Smooth muscle cell (in vitro differentiated cells): ENCODE measurements around the gene GNAI3. TPM values are rescaled to one million over a fixed set of nuclear protein-coding genes. Genes with fewer than 3 reads are reported as not detected.

ENCODE experiments used
- DNase-seq: peaks from one replicate; lab custom pipeline; 2025; ENCODE audit not compliant: unreplicated experiment; lab: John Stamatoyannopoulos, UW
- H2AFZ ChIP-seq: fragments of 200-600 bp; sonication (generic); 2 replicates; pipeline ENCODE4 v1.6.0; 2016; ENCODE audit warnings: antibody characterized with exemption, low read depth, mild to moderate bottlenecking
- H3F3A ChIP-seq: fragments of 200-600 bp; sonication (generic); 2 replicates; pipeline ENCODE4 v1.6.0; 2017; ENCODE audit warnings: antibody characterized with exemption, low read depth
- H3K27ac ChIP-seq: fragments of 200-600 bp; sonication (generic); 2 replicates; pipeline ENCODE4 v1.5.1; 2016; ENCODE audit warnings: low read depth, mild to moderate bottlenecking
- H3K27me3 ChIP-seq: fragments of 200-600 bp; sonication (generic); 2 replicates; pipeline ENCODE4 v1.6.1; 2016; ENCODE audit warnings: low read depth, mild to moderate bottlenecking
- H3K36me3 ChIP-seq: fragments of 200-600 bp; sonication (generic); 2 replicates; pipeline ENCODE4 v1.5.1; 2016; ENCODE audit warnings: low read depth
- H3K4me1 ChIP-seq: fragments of 200-600 bp; sonication (generic); 2 replicates; pipeline ENCODE4 v1.5.1; 2016; ENCODE audit warnings: low read depth
- H3K4me2 ChIP-seq: fragments of 200-600 bp; sonication (generic); 2 replicates; pipeline ENCODE4 v1.6.0; 2016; ENCODE audit warnings: mild to moderate bottlenecking
- H3K4me3 ChIP-seq: fragments of 200-600 bp; sonication (generic); 2 replicates; pipeline ENCODE4 v1.5.1; 2016; ENCODE audit warnings: mild to moderate bottlenecking
- H3K79me2 ChIP-seq: fragments of 200-600 bp; sonication (generic); 2 replicates; pipeline ENCODE4 v1.6.0; 2016; ENCODE audit warnings: low read depth, mild to moderate bottlenecking
- H3K9ac ChIP-seq: fragments of 200-600 bp; sonication (generic); 2 replicates; pipeline ENCODE4 v1.6.0; 2016; ENCODE audit warnings: low read depth
- H3K9me3 ChIP-seq: fragments of 200-600 bp; sonication (generic); replicated peaks from 2 replicates; pipeline ENCODE4 v1.5.1; 2016; ENCODE audit warnings: low read depth
- H4K20me1 ChIP-seq: fragments of 200-600 bp; sonication (generic); 2 replicates; pipeline ENCODE4 v1.6.0; 2016; ENCODE audit warnings: low read depth
- WGBS: methylation state at CpG from one replicate; pipeline ENCODE4 v1.1.7; 2016; ENCODE audit warnings: low lambda C conversion rate; 5-methylcytosine and 5-hydroxymethylcytosine counted together
- polyA plus RNA-seq: library from polyadenylated mRNA; unstranded; fragments of >200 nt; fragmentation: Nextera tagmentation; extraction: Ambion mirVana; gene quantifications from 2 replicates; pipeline ENCODE4 v1.2.1, GENCODE V29; 2016
- total RNA-seq: library from RNA; depleted of rRNA; stranded (reverse); fragments of >200 nt; gene quantifications from 2 replicates; pipeline ENCODE4 v1.2.3, GENCODE V29; 2014
- TF ChIP-seq, protein P1 (sequence below): fragments of 200-600 bp; sonication (generic); IDR thresholded peaks from 2 replicates; pipeline ENCODE4 v1.5.1; 2017; ENCODE audit warnings: borderline replicate concordance, mild to moderate bottlenecking, antibody characterized with exemption; ENCODE audit not compliant: insufficient read depth, poor library complexity, severe bottlenecking

GNAI3 gene
- total and polyA plus RNA-seq, 2 experiments from 2014 or later = 11.4 to 15.4 TPM

DNA sequence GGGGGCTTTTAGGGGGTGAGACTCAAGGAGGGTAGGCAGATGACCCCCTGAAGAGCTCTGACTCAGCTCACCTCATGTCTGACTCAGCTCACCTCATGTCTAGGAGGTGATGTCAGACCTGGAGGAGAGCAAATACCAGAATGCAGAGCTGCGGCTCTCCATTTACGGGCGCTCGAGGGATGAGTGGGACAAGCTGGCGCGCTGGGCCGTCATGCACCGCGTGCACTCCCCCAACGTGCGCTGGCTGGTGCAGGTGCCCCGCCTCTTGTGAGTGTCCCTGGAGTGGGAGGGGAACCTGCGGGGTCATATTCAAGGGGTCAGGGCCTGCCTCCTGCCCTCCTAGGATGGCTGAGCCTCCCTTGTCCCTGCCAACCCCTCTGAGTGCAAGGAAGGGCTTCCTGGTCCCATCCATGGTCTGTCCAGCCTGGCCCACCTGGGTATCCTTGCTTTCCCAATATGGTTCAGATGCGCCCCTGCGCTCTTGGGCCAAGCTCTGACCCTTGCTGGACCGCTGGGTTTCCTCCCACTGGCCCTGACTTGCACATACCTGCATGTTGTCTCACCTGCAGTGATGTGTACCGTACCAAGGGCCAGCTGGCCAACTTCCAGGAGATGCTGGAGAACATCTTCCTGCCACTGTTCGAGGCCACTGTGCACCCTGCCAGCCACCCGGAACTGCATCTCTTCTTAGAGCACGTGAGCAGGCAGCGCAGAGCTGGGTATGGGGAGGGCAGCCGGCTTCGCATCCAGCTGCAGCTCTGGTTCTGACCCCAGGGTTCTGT lies 80.3 kb downstream of the GNAI3 start:
- H4K20me1 ChIP-seq = peaks cover 31% of the 10 kb centered on the region
- TF ChIP-seq, protein P1, sequence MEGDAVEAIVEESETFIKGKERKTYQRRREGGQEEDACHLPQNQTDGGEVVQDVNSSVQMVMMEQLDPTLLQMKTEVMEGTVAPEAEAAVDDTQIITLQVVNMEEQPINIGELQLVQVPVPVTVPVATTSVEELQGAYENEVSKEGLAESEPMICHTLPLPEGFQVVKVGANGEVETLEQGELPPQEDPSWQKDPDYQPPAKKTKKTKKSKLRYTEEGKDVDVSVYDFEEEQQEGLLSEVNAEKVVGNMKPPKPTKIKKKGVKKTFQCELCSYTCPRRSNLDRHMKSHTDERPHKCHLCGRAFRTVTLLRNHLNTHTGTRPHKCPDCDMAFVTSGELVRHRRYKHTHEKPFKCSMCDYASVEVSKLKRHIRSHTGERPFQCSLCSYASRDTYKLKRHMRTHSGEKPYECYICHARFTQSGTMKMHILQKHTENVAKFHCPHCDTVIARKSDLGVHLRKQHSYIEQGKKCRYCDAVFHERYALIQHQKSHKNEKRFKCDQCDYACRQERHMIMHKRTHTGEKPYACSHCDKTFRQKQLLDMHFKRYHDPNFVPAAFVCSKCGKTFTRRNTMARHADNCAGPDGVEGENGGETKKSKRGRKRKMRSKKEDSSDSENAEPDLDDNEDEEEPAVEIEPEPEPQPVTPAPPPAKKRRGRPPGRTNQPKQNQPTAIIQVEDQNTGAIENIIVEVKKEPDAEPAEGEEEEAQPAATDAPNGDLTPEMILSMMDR = no peak
- H3K36me3 ChIP-seq = no peaks in the 10 kb centered on the region
- H3K9ac ChIP-seq = no peak overlapping the region
- H3F3A ChIP-seq = no peaks in the 10 kb centered on the region
- no peaks in the 10 kb centered on the region for H3K9me3 ChIP-seq
- no peak overlapping the region for H3K4me2 ChIP-seq
- H3K27ac ChIP-seq = no peak overlapping the region
- no peak overlapping the region for H3K4me3 ChIP-seq
- no peaks in the 10 kb centered on the region for H3K4me1 ChIP-seq
- no peaks in the 10 kb centered on the region for H3K27me3 ChIP-seq
- no peak overlapping the region for H2AFZ ChIP-seq
- no peak for DNase-seq
- WGBS = 95% methylated on average over 23 of the region's 23 CpGs
- H3K79me2 ChIP-seq = peaks cover 18% of the 10 kb centered on the region

DNA sequence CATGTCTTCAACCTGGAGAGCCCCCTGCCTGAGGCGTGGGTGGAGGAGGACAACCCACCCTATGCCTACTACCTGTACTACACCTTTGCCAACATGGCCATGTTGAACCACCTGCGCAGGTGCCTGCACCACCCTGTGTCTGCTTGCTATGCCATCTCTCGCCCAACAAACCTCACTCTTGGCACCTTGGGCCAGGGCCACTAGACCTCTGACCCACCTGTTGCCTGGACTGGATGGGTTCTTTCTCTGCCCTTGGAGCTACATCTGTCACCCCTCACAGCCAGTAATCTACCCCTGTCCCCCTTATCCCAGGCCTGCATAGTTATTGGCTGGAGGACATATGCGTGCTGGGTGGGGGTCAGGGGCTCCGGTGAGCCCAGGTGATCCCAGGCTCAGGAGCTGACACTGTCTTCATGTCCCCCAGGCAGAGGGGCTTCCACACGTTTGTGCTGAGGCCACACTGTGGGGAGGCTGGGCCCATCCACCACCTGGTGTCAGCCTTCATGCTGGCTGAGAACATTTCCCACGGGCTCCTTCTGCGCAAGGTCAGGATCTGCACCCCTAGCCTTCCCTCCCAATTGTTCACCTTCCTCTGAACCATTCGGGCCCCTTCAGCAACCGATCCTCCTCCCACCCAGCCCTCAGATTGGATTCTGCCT lies 81.1 kb downstream of the GNAI3 start:
- Histone ChIP-seq H3K27ac (no peak overlapping the region), H3K27me3 (no peaks in the 10 kb centered on the region), H3K36me3 (no peaks in the 10 kb centered on the region), H3F3A (no peaks in the 10 kb centered on the region), H3K4me2 (no peak overlapping the region), H3K4me3 (no peak overlapping the region), H3K9me3 (no peaks in the 10 kb centered on the region), H3K9ac (no peak overlapping the region), H3K4me1 (no peaks in the 10 kb centered on the region), H3K79me2 (peaks cover 10% of the 10 kb centered on the region), H4K20me1 (peaks cover 23% of the 10 kb centered on the region), H2AFZ (no peak overlapping the region)
- 97% methylated on average over 10 of the region's 10 CpGs for WGBS
- no peak for DNase-seq
- TF ChIP-seq, protein P1 = no peak

DNA sequence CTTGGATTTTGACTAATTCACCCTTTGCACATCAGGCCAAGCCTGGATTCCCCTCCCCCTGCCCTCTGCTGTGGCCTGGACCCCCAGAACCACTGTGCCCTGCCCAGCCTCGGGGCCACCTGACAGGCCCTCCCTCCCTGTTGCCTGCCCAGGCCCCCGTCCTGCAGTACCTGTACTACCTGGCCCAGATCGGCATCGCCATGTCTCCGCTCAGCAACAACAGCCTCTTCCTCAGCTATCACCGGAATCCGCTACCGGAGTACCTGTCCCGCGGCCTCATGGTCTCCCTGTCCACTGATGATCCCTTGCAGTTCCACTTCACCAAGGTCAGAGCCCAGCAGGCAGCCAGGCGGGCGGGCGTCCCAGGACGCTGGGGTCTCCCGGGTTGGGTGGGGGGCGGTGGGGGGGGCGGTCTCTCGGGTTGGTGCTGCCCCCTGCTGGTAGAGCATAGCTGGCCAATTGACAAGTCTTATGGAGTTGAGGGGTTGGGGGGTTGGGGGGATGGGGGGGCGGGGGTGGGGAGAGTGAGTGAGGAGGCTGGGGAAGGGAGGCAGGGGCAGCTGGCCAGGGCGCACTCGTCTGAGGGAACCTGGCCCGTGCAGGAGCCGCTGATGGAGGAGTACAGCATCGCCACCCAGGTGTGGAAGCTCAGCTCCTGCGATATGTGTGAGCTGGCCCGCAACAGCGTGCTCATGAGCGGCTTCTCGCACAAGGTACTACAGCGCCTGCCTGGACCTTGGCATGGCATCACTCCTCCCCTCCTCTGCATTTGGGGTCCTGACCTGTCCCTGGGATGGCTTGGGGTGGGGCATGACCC lies 81.9 kb downstream of the GNAI3 start:
- Histone ChIP-seq H3K9me3 (no peaks in the 10 kb centered on the region), H3K79me2 (peaks cover 2% of the 10 kb centered on the region), H3K4me2 (no peak overlapping the region), H3K9ac (no peak overlapping the region), H3F3A (no peaks in the 10 kb centered on the region), H2AFZ (no peak overlapping the region), H3K27ac (no peak overlapping the region), H4K20me1 (peaks cover 16% of the 10 kb centered on the region), H3K27me3 (no peaks in the 10 kb centered on the region), H3K36me3 (no peaks in the 10 kb centered on the region), H3K4me3 (no peak overlapping the region), H3K4me1 (no peaks in the 10 kb centered on the region)
- no peak for DNase-seq
- WGBS = 81% methylated on average over 28 of the region's 30 CpGs
- TF ChIP-seq, protein P1 = peak; percentile 57
